Progenitor cell of endocrine pancreas (in vitro differentiated cells): ENCODE results near the gene RPL41. TPM values are rescaled to one million over a fixed set of nuclear protein-coding genes. Genes with fewer than 3 reads are reported as not detected.

Experiments
- DNase-seq: peaks from one replicate; pipeline ENCODE4 v3.0.0; 2021; ENCODE audit warnings: low spot score; ENCODE audit not compliant: unreplicated experiment
- H3K27ac Mint-ChIP-seq: 2 replicates; pipeline ENCODE4 v1.8.0; 2021; ENCODE audit warnings: mild to moderate bottlenecking, moderate library complexity, mixed read lengths
- H3K27me3 Mint-ChIP-seq: 2 replicates; pipeline ENCODE4 v1.8.0; 2021; ENCODE audit warnings: mixed read lengths
- H3K36me3 Mint-ChIP-seq: 2 replicates; pipeline ENCODE4 v1.8.0; 2022; ENCODE audit warnings: mixed read lengths; ENCODE audit not compliant: insufficient read depth
- H3K4me1 Mint-ChIP-seq: 2 replicates; pipeline ENCODE4 v1.8.0; 2021; ENCODE audit warnings: low read depth, mixed read lengths
- H3K4me3 Mint-ChIP-seq: 2 replicates; pipeline ENCODE4 v1.8.0; 2021; ENCODE audit warnings: low read depth, mild to moderate bottlenecking, moderate library complexity, mixed read lengths
- H3K9me3 Mint-ChIP-seq: 2 replicates; pipeline ENCODE4 v1.8.0; 2021; ENCODE audit warnings: low read depth, mixed read lengths
- total RNA-seq: library from RNA; stranded (reverse); gene quantifications from 2 replicates; pipeline ENCODE4 v1.2.1, GENCODE V29; 2021
- TF ChIP-seq, protein P1 (sequence below): fragments of 200-600 bp; sonication (generic); IDR thresholded peaks from one replicate; pipeline ENCODE4 v1.5.0; 2021; ENCODE audit warnings: antibody characterized with exemption, mild to moderate bottlenecking; ENCODE audit not compliant: unreplicated experiment

RPL41 gene
- total RNA-seq, 1 donor from 2014 or later: 3,912 TPM

DNA sequence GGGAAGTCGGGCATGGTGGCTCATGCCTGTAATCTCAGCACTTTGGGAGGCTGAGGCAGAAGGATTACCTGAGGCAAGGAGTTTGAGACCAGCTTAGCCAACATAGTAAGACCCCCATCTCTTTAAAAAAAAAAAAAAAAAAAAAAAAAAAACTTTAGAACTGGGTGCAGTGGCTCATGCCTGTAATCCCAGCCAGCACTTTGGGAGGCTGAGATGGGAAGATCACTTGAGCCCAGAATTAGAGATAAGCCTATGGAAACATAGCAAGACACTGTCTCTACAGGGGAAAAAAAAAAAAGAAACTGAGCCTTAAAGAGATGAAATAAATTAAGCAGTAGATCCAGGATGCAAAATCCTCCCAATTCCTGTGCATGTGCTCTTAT lies 13.8 kb upstream of the RPL41 start:
- peaks cover 24% of the 10 kb centered on the region for H3K4me1 Mint-ChIP-seq
- H3K27me3 Mint-ChIP-seq: no peaks in the 10 kb centered on the region
- TF ChIP-seq, protein P1, sequence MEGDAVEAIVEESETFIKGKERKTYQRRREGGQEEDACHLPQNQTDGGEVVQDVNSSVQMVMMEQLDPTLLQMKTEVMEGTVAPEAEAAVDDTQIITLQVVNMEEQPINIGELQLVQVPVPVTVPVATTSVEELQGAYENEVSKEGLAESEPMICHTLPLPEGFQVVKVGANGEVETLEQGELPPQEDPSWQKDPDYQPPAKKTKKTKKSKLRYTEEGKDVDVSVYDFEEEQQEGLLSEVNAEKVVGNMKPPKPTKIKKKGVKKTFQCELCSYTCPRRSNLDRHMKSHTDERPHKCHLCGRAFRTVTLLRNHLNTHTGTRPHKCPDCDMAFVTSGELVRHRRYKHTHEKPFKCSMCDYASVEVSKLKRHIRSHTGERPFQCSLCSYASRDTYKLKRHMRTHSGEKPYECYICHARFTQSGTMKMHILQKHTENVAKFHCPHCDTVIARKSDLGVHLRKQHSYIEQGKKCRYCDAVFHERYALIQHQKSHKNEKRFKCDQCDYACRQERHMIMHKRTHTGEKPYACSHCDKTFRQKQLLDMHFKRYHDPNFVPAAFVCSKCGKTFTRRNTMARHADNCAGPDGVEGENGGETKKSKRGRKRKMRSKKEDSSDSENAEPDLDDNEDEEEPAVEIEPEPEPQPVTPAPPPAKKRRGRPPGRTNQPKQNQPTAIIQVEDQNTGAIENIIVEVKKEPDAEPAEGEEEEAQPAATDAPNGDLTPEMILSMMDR: no peak
- no peak for DNase-seq
- no peak overlapping the region for H3K4me3 Mint-ChIP-seq
- peak overlapping the region; percentile 95 for H3K27ac Mint-ChIP-seq
- no peaks in the 10 kb centered on the region for H3K9me3 Mint-ChIP-seq
- H3K36me3 Mint-ChIP-seq: peaks cover 32% of the 10 kb centered on the region

- Mint-ChIP-seq H3K27ac (peak overlapping the region; percentile 95), H3K4me1 (peaks cover 24% of the 10 kb centered on the region), H3K36me3 (peaks cover 30% of the 10 kb centered on the region), H3K27me3 (no peaks in the 10 kb centered on the region), H3K9me3 (no peaks in the 10 kb centered on the region), H3K4me3 (peak overlapping the region; percentile 92)
- TF ChIP-seq, protein P1: no peak
- no peak for DNase-seq
These were observed 13.2 kb upstream of the RPL41 start for GRCh38 chr12:56103066-56103711.

DNA sequence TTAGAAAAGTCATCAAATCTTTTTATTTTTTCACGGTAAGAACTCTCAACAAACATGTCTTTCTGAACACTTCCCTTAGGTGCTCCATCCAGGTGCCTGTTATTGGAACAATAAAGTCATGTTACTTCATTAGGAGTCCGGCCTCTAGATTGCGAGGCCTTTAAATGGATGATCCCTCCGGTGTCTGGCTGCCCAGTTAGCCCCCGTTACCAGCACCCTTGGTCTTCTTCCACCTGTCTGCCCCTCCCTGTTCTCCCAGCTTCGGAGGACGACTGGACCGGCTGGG lies 12.7 kb upstream of the RPL41 start:
- DNase-seq: no peak
- H3K4me1 Mint-ChIP-seq: peaks cover 24% of the 10 kb centered on the region
- peak overlapping the region; percentile 95 for H3K27ac Mint-ChIP-seq
- TF ChIP-seq, protein P1: no peak
- peaks cover 28% of the 10 kb centered on the region for H3K36me3 Mint-ChIP-seq
- peak overlapping the region; percentile 92 for H3K4me3 Mint-ChIP-seq
- no peaks in the 10 kb centered on the region for H3K27me3 Mint-ChIP-seq
- H3K9me3 Mint-ChIP-seq: no peaks in the 10 kb centered on the region

DNA sequence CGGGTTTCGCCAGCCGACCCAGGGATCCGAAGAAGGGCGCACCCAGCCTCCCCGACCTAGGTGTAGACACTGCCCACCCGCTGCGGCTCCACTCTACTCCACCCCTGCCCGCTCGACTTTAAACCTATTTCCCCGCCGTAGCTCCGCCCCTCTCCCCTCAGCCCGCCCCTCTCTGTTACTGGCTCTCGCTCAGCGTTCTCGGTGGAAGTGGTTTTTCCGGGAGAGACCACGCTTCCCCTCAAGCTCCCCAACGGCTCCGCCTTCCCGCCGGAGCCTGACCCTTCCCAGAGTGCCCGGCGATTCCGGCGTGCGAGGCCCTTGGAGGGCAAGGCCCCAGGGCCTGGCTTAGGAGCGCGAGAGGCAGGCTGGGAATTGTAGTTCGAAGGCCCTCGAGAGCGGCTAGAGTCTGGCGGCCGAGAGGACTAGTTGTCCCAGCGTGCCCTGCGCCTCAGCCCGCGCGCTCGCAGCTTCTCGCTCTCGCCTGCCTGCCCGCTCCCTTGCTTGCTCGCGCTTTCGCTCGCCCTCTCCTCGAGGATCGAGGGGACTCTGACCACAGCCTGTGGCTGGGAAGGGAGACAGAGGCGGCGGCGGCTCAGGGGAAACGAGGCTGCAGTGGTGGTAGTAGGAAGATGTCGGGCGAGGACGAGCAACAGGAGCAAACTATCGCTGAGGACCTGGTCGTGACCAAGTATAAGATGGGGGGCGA lies 12.2 kb upstream of the RPL41 start, which contains the start of gene PA2G4:
Gene PA2G4, plus strand, starts transcription at position 451 of the 706 bp plus-strand sequence. Its CDS starts 179 bp downstream, at position 630.
- Mint-ChIP-seq H3K9me3 (no peaks in the 10 kb centered on the region), H3K4me1 (peaks cover 24% of the 10 kb centered on the region), H3K27me3 (no peaks in the 10 kb centered on the region), H3K4me3 (peak within 1 kb of the TSS; percentile 92), H3K27ac (peak within 1 kb of the TSS; percentile 95), H3K36me3 (peaks cover 28% of the 10 kb centered on the region)
- TF ChIP-seq, protein P1: no peak
- DNase-seq: peak; percentile 96

DNA sequence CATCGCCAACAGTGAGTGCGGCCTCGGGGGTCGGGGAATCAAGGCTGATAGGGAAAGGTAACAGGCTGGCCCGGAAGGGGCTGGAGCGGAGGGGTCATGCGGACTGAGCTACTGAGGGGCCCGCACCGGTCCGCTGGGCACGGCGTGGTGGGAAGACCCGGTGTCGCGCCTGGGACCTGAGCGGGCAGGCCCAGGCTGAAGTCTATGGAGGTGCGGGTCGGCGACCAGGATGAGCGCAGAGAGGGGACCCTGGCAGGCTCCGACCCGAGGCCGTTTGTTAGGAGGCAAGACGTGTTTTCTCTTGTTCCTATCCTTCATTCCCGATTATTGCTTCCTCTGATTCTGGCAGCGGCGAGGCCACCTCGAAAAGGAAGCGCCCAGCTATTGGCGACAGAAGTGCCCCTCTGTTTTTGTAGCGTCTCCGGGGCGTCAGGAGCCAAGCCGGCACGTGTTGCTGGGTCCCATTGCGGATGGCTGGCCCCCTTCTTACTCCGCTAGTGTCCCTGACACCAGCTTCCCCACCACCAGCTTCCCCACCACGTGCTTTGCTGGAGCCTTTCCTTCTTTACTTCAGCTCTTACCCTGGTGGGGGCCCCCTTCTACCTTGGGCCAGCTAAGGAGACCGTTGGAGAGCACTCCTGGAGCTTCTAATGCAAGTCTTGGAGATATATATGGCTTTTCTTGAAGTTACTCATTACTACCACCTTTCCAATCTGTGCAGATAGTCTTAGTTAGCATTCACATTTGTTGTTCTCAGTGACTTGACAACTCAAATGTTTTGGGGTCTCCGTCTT lies 11.4 kb upstream of the RPL41 start:
- H3K27me3 Mint-ChIP-seq: no peaks in the 10 kb centered on the region
- TF ChIP-seq, protein P1: peak; percentile 6
- peak overlapping the region; percentile 92 for H3K4me3 Mint-ChIP-seq
- H3K27ac Mint-ChIP-seq: peak overlapping the region; percentile 95
- H3K9me3 Mint-ChIP-seq: no peaks in the 10 kb centered on the region
- peaks cover 24% of the 10 kb centered on the region for H3K4me1 Mint-ChIP-seq
- DNase-seq: no peak
- H3K36me3 Mint-ChIP-seq: peaks cover 24% of the 10 kb centered on the region
